DMS79 (cell line): ENCODE data around the gene ANXA10.
"Not testable (repeated sequence)": the region's sequence is repeated elsewhere in the genome, so short reads cannot be mapped to it uniquely, and the experiment has no call there.

Experiments used
- DNase-seq: peaks from one replicate; lab custom pipeline; 2025; lab: John Stamatoyannopoulos, UW

Gene ANXA10

DNA sequence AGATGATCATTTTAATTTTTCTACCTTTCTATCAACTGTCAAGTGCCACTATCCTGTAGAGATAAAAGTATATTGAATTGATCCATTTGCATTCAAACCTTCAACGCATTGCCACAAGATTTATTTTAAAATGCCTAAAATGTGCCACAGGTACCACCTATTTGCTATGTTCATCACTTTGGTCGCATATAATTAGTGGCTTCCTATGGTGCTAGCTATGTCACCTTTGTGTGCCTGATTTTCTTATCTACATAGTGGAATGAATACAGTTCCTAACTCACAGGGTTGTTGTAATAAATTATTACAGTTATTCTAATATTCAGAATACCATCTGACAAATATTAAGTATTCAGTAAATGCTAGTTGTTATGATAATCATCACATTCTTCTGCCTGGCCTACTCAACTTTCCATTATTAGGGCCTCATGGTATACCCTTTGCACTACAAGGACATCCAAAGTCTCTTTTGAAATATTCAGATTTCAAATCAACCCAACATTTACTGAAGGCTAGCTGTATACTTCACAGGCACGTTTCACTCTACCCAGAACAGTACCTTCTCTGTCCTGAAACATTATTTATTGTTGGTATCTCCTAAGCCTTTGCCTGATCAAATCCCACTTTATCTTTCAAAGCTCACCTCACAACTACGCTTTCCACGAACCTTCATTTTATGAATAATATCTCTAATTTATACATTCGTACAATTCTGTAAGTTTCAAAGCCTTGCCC is 62.4 kb downstream of the ANXA10 start:
- DNase-seq = no peak

DNA sequence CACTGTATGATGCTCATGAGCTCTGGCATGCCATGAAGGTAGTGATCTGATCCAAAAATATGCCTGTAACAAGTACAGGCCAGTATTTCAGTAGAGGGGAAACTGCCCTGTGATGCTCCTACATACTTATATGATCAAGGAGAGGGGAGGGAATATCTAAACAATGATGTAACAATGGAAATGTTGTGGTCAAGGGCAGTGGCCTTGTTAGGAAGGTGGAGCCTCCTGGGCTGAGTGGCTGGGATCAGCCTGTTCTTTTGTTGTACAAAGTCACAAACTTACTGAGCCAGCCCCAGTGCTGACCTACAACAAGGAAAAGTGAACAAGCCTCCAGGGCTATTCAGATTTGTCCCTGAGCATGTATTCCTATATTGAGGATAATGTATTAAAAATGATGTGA is 70.3 kb downstream of the ANXA10 start:
- DNase-seq = no peak

DNA sequence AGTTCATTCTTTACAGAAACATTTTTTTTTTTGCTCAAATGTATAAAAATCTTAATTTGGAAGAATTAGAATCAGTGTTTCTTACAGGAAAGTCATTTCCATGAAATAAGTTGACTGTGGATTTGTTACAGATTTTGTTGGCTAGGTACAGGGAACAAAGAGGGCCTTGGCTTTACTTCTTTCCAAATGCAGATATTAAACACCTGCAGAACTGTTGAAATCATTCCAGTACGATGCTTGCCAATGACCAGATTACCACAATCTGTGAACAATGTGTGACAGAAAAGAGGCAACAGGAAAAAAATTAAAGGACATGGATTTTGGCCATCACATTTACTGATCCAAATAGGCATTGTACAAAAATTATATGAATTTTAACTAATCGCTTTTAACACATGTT is 70.8 kb downstream of the ANXA10 start:
- no peak for DNase-seq

DNA sequence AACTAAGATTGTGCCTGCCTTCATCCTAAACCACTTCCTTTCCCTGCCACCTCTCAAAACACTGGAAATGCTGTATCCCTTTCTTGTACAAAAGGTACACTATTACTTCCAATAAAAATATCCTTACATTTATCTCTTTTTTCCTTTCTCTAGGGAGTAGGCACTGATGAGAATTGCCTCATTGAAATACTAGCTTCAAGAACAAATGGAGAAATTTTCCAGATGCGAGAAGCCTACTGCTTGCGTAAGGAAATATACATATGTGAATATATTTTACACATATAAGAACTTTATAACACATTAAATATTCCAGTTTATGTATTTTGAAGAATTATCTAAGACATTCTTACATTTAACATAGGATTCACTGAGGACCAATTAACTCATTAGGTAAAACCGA is 71.7 kb downstream of the ANXA10 start:
- no peak for DNase-seq

DNA sequence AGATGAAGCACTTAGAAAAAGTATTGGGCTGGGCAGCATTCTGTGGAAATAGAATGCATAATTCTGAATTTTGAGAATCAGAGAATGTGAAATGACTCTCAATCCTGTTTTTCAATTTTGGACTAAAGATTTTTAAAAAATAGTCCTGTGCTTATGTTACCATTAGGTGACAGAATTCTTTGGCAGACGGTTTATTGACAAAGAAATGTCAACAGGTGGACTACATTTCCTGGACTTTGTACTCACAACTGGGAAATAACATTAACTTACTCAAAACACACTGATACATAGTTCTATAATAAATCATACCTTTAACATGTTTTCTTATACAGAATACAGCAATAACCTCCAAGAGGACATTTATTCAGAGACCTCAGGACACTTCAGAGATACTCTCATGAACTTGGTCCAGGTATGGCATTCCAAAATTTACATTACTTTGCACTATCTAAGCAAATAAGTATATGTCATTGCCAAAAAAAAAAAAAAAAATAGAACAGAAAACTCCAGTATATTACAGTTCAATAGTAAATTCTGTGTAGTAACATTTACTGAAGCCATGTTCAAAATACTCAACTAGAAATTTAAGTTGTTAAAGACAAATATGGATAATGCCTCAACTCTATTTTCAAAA is 72.7 kb downstream of the ANXA10 start:
- DNase-seq = no peak

DNA sequence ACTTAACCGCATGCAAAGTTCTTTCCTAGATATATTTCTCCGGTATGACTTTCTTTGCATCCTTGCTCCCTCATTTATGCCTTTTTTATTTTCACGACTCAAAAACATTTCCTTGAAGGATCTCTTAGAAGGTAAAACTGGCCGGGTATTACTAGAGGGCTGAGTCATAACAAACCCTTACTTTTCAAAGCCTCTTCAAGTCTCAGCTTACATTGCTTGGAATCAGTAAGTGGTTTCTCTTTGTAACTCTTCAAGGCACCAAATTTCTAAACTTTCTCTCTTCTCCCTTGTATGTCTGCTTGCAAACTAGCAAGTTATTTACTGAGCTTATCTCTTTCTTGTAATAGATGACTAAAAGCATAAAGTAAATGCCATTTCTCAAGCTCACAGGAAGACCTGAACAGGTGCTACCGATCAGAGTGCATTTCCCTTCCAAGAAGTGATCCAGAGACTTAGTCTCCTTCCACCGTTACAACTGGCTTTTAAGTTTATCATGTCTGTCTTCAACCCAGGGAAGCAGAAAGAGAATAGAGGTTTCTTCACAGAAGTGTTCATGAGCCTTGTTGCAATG is 75.5 kb downstream of the ANXA10 start:
- DNase-seq = no peak

DNA sequence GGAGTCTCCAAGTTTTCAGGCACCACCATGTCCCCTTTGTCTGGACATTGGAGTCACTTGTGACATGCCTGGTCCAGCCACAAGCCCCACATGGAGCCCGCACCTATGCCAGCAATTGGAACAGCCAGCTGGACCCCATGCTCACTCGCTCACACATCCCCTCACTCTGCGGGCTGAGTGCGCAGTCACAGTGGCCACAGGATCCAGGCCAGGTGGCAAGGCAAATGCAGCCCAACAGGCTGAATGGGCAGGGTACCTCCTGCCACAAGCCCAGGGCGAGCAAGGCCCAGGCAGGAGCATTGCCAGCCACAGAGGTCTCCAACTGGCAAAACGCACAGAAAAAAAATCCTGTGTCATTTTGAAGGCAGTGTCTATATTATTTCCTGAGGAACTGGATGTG is 82.0 kb downstream of the ANXA10 start:
- DNase-seq = no peak

DNA sequence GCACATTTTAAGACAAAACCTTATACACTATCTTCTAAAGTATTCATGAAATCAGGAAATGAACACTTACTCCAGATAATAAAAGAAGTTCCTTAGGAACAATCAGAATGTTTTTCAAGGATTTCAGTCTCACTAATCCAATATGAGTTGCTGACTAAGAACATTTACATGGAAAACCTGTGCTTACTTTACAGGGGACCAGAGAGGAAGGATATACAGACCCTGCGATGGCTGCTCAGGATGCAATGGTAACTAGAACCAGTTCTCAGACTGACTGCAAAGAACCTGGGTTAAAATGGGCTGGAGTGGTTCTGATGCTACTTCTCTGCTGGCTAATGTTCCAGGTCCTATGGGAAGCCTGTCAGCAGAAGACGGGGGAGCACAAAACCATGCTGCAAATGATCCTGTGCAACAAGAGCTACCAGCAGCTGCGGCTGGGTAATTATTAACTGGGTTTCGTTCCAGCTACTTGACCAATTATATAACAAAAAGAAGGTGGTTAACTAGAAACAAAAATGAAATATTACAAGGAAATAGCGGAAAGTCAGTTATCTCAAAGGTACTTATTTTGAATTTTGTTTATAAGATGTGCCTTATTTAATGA is 85.3 kb downstream of the ANXA10 start:
- no peak for DNase-seq

DNA sequence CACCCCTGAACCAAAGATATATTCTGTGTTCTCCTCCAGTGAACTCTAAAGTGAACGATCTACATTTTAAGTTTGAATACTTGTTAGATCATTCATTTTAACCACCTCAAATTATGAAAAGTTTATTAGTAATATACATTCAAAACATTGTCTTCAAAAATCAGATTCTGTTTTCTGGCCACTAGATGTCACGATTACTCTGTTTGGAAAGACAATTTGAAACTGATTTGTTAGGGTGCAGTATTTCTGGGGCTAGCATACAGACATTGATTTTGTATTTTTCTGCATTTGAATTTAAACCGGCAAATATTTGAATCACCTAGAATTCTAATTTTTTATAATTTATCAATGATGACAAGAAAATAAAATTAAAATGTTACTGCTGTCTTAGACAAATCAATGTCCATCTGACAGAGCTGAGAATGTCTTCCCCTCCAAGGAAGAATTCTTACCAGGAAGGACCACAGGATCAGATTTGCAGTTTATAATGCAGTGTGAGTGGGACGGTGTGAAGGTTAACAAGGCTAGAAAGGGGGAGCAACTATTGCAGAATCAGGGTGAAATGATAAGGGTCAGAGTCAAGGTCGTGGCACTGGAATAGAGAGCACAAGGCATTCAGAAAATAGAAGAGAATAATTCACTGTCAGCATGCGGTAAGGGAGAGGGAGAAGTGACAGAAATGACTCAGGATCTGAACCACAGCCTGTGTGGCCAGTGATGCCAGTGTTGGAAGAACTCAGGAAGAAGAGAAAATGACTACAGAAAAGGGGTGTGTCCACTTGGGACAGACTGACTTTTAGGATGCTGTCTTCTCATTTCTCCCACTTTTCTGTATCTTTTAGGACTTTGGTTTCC is 91.6 kb downstream of the ANXA10 start:
- no peak for DNase-seq

DNA sequence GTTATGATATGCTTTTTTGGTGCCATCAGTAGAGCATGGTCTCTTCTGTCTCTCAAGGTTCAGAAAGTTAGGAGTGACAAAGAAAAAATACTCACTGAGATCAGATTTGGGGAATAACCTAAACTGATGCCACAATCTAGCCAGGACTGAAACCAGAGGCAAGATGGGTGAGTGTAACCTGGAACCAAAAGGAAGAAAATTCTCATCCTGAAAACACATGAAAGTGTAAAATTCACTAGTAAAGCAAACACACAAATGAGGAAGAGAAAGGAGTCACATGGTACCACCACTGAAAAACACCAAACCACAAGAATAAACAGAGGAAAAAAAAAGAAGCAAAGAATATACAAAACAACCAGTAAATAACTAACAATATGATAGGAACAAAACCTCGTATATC is 96.4 kb downstream of the ANXA10 start:
- no peak for DNase-seq

DNA sequence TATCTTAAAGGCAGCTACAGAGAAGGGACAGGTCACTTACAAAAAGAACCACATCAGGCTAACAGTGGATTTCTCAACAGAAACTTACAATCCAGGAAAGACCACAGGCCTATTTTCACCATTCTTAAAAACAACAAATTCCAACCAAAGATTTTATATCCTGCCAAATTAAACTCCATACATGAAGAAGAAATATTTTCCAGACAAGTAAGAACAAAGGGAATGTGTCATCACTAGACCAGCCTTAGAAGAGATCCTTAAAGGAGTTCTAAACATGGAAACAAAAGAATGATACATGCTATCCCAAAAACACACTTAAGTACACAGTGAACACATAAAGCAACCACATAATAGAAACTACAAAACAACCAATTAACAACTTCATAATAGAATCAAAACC is 105.6 kb downstream of the ANXA10 start:
- no peak for DNase-seq

DNA sequence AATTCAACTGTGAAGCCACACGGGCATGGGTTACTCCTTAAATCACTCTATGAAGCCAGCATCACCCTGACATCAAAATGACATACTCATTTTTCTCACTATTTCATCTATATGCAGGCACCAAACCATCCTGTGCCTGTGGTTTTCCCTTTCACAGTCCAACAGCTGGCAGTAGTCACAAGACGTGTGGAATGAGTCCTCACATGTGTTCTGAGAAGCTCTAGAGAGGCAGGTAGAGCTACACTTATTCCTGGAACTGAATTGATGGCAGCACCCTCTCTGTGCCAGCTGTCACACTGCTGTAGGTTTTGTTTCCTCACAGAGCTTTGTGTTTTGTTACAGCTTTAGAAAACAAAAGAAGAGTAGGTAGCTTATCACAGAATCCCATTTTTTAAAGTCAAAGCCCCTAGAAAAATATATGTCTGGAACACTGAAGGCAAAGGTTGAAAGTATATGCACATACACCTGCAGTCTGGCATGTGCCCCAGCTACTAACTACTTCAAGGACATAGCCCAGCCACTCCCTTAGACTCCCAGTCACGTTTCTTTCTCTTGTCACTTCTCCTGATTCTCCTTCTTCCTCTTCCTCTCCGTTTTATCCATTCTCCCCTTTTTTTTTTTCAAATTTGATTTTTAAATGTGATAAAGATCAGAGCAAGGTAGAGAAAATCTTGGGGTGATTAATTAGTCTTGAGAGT is 107.1 kb downstream of the ANXA10 start:
- DNase-seq = no peak

DNA sequence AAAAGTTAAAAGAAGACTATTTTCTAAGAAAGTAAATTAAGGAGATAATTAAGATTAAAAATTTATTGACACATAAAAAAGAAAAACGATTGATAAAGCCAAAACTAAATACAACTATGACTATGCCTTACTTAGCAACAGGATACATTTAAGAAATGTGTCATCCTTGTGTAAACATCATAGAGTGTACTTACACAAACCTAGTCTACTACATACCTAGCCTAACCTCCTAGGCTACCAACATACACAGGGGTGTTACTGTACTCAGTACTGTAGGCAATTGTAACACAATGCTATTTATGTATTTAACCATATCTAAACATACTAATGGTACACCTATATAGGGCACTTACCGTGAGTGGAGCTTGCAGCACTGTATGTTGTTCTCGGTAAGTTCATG is 108.3 kb downstream of the ANXA10 start:
- no peak for DNase-seq

DNA sequence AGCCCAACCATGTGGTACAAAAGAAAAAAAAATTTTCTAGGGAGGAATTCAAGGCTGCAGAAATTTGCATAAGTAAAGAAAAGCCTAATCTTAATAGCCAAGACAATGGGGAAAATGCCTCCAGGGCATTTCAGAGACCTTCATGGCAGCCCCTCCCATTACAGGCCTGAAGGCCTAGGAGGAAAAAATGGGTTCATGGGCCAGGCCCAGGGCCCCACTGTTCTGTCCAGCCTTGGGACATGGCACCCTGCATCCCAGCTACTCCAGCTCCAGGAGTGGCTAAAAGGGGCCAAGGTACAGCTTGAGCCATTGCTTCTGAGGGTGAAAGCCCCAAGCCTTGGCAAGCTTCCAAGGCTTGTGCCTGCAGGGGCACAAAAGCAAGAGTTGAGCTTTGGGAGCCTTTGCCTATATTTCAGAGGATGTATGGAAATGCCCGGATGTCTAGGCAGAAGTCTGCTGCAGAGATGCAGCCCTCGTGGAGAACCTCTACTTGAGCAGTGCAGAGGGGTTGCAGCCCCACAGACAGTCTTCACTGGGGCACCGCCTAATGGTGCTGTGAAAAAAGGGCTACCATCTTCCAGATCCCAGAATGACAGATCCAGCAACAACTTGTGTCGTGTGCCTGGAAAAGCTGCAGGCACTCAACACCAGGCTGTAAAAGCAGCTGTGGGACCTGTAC is 111.0 kb downstream of the ANXA10 start:
- no peak for DNase-seq

DNA sequence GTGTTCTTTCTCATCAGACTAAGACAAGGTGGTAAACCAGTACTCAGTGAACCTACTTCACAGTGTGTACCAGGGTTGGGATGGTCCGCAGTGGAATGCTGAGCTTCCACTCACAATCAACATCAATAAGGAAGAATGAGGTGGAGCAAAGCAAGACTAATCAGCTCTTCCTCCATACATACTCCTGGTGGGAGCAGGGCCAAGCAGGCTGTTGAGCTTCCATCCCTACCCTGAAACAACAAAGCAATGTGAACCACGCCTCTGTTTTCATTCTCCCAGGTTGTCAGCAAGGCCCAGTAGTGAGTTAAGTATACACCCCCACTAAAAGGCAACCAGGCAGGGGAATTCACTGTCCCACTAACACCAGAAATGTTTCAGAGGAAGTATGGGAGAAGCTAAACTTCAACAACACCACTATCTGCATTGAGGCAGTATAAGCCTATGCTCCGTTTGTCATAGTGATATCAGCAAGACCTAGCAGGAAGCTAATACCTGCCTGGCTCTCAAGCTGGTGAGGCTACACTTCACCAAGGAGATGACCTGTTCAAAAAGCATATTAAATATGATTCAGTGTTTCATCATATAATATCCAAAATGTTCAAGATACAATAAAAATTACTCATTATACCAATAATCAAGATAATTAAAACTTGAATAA is 116.7 kb downstream of the ANXA10 start:
- no peak for DNase-seq

DNA sequence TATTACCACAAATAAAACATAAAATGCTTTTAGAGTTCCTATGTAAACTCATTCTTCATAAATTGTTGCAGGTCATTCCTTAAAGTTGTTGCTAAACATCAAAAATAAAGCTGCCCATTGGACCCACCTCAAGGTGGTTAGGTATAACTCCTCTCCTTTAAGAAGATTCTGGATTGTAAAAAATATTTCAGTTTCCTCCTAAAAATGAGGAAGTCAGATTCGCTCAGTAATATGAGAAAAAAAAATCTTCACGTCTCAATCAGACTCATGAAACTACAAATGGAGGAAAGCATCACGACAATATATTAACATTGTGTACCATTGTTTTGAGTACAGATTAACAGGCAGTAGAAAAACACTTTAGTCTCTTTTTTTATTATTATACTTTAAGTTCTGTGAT is 120.3 kb downstream of the ANXA10 start:
- no peak for DNase-seq

DNA sequence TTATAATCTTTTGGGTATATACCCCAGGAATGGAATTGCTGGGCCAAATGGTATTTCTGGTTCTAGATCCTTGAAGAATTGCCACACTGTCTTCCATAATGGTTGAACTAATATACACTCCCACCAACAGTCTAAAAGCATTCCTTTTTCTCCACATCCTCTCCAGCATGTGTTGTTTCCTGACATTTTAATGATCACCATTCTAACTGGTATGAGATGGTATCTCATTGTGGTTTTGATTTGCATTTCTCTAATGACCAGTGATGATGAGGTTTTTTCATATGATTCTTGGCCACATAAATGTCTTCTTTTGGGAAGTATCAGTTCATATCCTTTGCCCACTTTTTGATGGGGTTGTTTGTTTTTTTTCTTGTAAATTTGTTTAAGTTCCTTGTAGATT is 121.2 kb downstream of the ANXA10 start:
- not testable (repeated sequence) for DNase-seq

DNA sequence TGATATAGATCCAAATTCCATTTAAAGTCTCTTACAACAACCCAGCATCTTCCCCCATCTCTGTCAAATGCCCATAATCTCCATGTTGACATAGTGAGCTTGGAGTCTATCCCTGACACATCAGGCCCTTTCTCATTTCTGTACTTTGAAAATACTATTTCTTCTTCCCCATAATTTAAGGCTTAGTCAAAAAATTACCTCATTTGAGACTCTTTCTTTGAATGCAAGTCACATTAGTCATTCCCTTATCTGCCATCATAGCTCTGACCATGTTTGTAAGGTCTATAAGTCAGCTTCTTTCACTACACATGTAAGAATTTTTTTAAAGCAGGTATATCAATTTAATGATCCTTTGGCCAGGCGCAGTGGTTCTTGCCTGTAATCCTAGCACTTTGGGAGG is 126.3 kb downstream of the ANXA10 start:
- no peak for DNase-seq

DNA sequence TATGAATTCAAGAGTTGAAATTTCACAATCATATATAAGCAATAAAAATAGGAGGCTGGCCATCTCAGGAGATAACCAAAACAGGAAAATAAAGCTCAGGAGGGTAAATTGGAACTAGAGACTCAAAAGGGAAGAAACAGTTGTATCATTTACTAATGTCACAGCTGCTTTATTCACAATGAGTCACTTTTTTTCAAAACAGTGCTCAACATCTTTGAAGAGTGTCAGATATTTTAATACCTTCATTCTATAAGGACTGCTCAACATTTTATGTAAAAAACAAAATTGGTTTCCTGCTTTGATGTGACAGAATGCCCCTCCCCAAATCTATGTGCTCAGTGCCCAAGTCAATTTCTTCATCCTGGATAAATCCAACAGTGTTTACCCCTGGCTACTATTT is 128.6 kb downstream of the ANXA10 start:
- DNase-seq = no peak

DNA sequence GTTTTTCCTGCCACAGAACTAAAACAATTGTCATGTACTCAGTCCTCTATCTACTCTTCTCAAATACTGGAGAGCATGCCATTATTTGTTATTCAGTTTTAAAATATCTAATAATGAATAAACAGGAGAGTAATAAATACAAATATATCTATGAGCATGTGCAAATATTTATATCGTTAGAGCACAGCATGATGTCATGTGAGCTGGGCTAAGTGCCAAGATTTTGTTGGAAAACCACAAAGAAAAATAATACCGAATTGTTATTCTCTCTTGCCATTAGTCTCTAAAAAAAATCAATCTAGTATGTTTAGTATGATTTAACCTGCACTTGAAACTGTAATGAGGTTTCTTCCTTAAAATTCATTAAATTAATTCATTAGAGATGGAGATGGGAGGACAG is 129.0 kb downstream of the ANXA10 start:
- no peak for DNase-seq
